ENCODE data around the gene CISH. TPM values are rescaled to one million over a fixed set of nuclear protein-coding genes. Genes with fewer than 3 reads are reported as not detected.

Gene CISH
- total and polyA plus RNA-seq, 10 of the 15 experiments (the other 5 are each of a cell fraction or from before 2014, with no cell fraction given), result 0.21 to 4.4 (median 1.8) TPM

DNA sequence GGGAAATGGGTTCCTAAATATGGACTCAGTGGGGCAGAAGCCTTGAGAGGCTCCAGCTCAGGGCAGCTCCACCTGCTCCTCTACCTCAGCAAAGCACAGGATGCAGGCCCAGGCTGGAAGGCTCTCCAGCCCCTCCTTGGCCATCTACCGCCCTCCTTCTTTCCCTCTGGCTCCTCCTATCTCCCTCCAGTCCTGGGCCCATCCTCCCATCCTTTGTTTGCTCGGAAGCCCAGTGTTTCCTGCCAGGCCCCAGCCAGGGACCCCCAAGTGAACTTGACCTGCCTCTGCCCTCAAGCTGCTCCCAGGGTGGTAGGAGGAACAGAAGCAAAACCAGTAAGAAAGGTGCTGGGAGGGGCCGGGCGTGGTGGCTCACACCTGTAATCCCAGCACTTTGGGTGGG is 25.4 kb upstream of the CISH start (continued):
- TF ChIP-seq WRNIP1 (IDR thresholded peaks at IDR 0.05; ENCODE audit: borderline replicate concordance, low read depth, low read length), result no peak
- TF ChIP-seq, protein P1, sequence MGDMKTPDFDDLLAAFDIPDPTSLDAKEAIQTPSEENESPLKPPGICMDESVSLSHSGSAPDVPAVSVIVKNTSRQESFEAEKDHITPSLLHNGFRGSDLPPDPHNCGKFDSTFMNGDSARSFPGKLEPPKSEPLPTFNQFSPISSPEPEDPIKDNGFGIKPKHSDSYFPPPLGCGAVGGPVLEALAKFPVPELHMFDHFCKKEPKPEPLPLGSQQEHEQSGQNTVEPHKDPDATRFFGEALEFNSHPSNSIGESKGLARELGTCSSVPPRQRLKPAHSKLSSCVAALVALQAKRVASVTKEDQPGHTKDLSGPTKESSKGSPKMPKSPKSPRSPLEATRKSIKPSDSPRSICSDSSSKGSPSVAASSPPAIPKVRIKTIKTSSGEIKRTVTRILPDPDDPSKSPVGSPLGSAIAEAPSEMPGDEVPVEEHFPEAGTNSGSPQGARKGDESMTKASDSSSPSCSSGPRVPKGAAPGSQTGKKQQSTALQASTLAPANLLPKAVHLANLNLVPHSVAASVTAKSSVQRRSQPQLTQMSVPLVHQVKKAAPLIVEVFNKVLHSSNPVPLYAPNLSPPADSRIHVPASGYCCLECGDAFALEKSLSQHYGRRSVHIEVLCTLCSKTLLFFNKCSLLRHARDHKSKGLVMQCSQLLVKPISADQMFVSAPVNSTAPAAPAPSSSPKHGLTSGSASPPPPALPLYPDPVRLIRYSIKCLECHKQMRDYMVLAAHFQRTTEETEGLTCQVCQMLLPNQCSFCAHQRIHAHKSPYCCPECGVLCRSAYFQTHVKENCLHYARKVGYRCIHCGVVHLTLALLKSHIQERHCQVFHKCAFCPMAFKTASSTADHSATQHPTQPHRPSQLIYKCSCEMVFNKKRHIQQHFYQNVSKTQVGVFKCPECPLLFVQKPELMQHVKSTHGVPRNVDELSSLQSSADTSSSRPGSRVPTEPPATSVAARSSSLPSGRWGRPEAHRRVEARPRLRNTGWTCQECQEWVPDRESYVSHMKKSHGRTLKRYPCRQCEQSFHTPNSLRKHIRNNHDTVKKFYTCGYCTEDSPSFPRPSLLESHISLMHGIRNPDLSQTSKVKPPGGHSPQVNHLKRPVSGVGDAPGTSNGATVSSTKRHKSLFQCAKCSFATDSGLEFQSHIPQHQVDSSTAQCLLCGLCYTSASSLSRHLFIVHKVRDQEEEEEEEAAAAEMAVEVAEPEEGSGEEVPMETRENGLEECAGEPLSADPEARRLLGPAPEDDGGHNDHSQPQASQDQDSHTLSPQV (IDR thresholded peaks at IDR 0.05), result no peak
- TF ChIP-seq EGR1 (IDR thresholded peaks at IDR 0.05; ENCODE audit: borderline replicate concordance in 1 of 2, low read depth in 2 of 2, low read length in 2 of 2), result no peak
- no peak for TF ChIP-seq KDM1A (IDR thresholded peaks at IDR 0.05; ENCODE audit: borderline replicate concordance)
- TF ChIP-seq, protein P2, sequence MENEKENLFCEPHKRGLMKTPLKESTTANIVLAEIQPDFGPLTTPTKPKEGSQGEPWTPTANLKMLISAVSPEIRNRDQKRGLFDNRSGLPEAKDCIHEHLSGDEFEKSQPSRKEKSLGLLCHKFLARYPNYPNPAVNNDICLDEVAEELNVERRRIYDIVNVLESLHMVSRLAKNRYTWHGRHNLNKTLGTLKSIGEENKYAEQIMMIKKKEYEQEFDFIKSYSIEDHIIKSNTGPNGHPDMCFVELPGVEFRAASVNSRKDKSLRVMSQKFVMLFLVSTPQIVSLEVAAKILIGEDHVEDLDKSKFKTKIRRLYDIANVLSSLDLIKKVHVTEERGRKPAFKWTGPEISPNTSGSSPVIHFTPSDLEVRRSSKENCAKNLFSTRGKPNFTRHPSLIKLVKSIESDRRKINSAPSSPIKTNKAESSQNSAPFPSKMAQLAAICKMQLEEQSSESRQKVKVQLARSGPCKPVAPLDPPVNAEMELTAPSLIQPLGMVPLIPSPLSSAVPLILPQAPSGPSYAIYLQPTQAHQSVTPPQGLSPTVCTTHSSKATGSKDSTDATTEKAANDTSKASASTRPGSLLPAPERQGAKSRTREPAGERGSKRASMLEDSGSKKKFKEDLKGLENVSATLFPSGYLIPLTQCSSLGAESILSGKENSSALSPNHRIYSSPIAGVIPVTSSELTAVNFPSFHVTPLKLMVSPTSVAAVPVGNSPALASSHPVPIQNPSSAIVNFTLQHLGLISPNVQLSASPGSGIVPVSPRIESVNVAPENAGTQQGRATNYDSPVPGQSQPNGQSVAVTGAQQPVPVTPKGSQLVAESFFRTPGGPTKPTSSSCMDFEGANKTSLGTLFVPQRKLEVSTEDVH (IDR thresholded peaks at IDR 0.05; ENCODE audit: low read depth, partially characterized antibody), result no peak

DNA sequence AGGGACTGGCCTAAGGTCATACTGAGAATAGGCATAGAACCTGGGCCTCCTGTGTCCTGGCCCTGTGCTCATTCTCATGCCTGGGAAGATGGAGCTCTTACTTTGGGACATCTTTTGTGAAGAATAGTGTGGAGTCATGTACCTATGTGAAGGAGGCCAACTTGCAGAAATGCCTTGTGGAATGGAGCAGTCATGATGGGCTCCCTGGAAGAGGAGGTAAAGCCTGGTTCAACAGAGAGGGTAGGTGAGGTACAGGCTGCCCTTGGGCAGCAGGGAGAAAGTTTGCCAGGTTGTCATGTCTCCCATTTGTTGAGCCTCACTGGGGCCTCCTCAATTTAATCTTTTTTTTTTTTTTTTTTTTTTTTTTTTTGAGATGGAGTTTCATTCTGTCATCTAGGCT is 23.5 kb upstream of the CISH start:
- no peak overlapping the region for H3K9ac ChIP-seq (ENCODE audit: control insufficient read depth, insufficient read depth, low read length)
- ATAC-seq, result no peak
- no peak for DNase-seq (ENCODE audit: low read depth, low spot score)
- H3K4me3 ChIP-seq, result no peak overlapping the region
- H2AFZ ChIP-seq (ENCODE audit: control insufficient read depth, low read depth, low read length), result no peak overlapping the region
- no peak overlapping the region for H3K27ac ChIP-seq (ENCODE audit: control insufficient read depth, insufficient read depth)
- no TSS peak for BruUV-seq (replicated peaks)
- H3K4me1 ChIP-seq (ENCODE audit: control insufficient read depth, insufficient read depth, low read length), result peaks cover 4% of the 10 kb centered on the region
- in situ Hi-C loops (cut with MboI) (no loop called here), intact Hi-C loops (cut with micrococcal nuclease; ENCODE audit: unreplicated experiment) (no loop called here)
- no peaks in the 10 kb centered on the region for H3K79me2 ChIP-seq (ENCODE audit: control insufficient read depth, insufficient read depth, low read length)
- no peak overlapping the region for H3K4me2 ChIP-seq (ENCODE audit: control insufficient read depth, insufficient read depth)
- H4K20me1 ChIP-seq (ENCODE audit: control insufficient read depth, insufficient read depth), result no peaks in the 10 kb centered on the region
- POLR2A ChIA-PET, result interaction anchor here (1.1 kb wide), 1 partner anchor 11 kb away, joined by 3 read pairs; no protein-coding TSS in a partner anchor
- no peak for FAIRE-seq
- CTCF ChIA-PET, result interaction anchor here (1.5 to 1.9 kb wide), 3 partner anchors 11 to 19 kb away, joined by 3 to 7 read pairs (median 6); no protein-coding TSS in a partner anchor
- SMC1A ChIA-PET (ENCODE audit: uncharacterized antibody, unreplicated experiment), result no interaction called here
- H3K36me3 ChIP-seq (ENCODE audit: control insufficient read depth in 2 of 2, insufficient read depth in 2 of 2, low read length in 1 of 2), result peaks cover 0 to 4% of the 10 kb centered on the region in 2 experiments; a peak in 1 of 4 replicates
- no peaks in the 10 kb centered on the region for H3K9me3 ChIP-seq (replicated peaks; ENCODE audit: control insufficient read depth, insufficient read depth, low read length)
- RAD21 ChIA-PET (ENCODE audit: unreplicated experiment), result no interaction called here
- H3K27me3 ChIP-seq (replicated peaks in 1 of 2; ENCODE audit: control insufficient read depth in 2 of 2, insufficient read depth in 2 of 2, low read length in 1 of 2), result no peaks in the 10 kb centered on the region
- no peak for TF ChIP-seq MEF2A (IDR thresholded peaks at IDR 0.05; ENCODE audit: insufficient read depth, low read depth, low read length)
- TF ChIP-seq CEBPB (IDR thresholded peaks at IDR 0.05; ENCODE audit: borderline replicate concordance in 1 of 2, low read depth in 2 of 2, low read length in 2 of 2), result no peak
- TF ChIP-seq, protein P3, sequence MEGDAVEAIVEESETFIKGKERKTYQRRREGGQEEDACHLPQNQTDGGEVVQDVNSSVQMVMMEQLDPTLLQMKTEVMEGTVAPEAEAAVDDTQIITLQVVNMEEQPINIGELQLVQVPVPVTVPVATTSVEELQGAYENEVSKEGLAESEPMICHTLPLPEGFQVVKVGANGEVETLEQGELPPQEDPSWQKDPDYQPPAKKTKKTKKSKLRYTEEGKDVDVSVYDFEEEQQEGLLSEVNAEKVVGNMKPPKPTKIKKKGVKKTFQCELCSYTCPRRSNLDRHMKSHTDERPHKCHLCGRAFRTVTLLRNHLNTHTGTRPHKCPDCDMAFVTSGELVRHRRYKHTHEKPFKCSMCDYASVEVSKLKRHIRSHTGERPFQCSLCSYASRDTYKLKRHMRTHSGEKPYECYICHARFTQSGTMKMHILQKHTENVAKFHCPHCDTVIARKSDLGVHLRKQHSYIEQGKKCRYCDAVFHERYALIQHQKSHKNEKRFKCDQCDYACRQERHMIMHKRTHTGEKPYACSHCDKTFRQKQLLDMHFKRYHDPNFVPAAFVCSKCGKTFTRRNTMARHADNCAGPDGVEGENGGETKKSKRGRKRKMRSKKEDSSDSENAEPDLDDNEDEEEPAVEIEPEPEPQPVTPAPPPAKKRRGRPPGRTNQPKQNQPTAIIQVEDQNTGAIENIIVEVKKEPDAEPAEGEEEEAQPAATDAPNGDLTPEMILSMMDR (IDR thresholded peaks at IDR 0.05 in 2 of 3, conservative IDR thresholded peaks at IDR 0.05 in 1 of 3; ENCODE audit: control insufficient read depth in 2 of 3, extremely low read depth in 1 of 3, insufficient read depth in 1 of 3, low read depth in 3 of 3, low read length in 3 of 3), result no peak
- TF ChIP-seq EZH2 (IDR thresholded peaks at IDR 0.05; ENCODE audit: borderline replicate concordance, control insufficient read depth, low read depth, low read length), result no peak
- TF ChIP-seq SMC3 (IDR thresholded peaks at IDR 0.05; ENCODE audit: borderline replicate concordance, low read length), result no peak
- TF ChIP-seq, protein P4, sequence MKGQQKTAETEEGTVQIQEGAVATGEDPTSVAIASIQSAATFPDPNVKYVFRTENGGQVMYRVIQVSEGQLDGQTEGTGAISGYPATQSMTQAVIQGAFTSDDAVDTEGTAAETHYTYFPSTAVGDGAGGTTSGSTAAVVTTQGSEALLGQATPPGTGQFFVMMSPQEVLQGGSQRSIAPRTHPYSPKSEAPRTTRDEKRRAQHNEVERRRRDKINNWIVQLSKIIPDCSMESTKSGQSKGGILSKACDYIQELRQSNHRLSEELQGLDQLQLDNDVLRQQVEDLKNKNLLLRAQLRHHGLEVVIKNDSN (IDR thresholded peaks at IDR 0.05; ENCODE audit: borderline replicate concordance, extremely low read length, insufficient read depth, low read depth, low read length), result no peak
- TF ChIP-seq NFXL1 (IDR thresholded peaks at IDR 0.05; ENCODE audit: borderline replicate concordance), result no peak

Measured in GM12878 (cell line).